ENCODE results near the gene PTCH2.

GRCh38 chr1:44808938-44809917 lies 33.8 kb downstream of the PTCH2 start:
- TF ChIP-seq SIN3A (IDR thresholded peaks at IDR 0.05; ENCODE audit: borderline replicate concordance, insufficient read depth, low read depth, low read length) = no peak
- TF ChIP-seq CTCF (IDR thresholded peaks at IDR 0.05) = no peak

Measured in Panc1 (cell line).